ENCODE measurements around the gene CDKN2D.

CDKN2D gene

DNA sequence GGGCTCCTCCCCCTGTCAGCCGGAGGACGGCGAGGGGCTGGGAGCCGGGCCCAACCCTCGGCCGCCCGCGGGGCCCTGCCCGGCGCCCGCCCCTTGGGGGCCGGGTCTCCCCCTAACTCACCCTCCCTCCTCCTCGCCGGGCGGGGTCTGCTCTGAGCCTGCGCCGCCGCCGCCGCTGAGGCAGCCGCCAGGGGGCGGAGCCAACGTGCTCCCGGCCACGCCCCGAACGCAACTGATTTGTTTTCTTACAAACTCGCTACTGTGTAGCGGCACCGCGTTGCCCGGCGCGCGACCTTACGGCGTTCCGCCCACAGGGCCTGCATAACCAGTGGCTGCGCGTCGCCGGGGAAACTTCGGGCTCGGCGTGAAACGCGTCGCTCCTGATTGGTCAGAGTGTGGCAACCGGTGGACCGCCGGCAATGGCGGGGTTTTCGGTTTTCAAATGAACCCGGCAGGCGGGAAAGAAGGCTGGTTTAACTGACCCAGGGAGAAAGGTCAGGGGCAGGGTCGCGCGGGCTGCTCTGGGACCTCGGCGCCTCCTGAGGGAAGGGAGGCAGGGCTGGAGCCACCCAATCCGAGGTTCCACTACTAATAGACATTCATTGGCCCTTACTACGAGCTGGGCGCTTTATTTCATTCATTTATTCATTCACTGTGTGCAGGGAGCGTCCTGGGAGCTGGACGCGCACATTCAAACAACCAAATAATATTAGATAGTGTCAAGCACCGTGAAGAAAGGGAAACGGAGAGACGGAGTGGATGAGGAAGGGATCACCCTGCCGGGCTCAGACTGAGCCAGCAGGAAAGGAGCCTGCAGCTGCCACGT, at the start of gene CDKN2D:
Gene CDKN2D, minus strand, starts transcription at position 154 of the 826 bp plus-strand sequence. CDS start 326 bp downstream, outside the sequence.
- peak; percentile 99 for DNase-seq (ENCODE audit: low read depth)

DNA sequence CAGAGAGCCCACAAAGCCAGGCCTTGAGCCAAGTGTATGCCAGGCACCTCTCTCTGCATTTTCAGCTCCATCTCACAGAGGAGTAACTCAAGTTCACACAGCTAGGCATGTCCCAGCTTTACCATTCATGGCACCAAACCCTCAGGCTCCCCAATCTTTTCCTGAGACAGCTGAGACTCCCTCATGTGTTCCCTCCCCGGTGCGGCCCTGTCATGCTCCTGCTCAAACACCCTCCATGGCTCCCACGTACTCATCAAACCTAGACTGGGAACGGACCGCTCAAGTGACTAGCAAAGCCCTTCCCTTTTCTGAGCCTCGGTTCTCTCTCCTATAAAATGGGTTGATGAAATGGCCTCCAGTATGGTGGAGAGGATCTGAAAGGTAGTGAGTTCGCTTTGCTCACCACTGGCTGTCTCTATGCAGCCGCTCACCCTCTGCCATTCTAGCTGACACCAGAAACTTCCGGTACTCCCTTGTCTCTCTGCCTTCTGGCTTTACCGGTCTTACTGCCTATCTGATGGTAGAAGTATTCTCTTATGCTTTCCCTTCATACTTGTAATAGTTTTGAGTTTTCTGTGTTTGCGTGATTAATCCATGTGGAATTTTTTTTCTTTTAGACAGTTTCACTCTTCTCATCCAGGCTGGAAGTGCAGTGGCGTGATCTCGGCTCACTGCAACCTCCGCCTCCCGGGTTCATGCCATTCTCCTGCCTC, 48.8 kb upstream of the CDKN2D start:
- peak; percentile 66 for DNase-seq (ENCODE audit: low read depth)

DNA sequence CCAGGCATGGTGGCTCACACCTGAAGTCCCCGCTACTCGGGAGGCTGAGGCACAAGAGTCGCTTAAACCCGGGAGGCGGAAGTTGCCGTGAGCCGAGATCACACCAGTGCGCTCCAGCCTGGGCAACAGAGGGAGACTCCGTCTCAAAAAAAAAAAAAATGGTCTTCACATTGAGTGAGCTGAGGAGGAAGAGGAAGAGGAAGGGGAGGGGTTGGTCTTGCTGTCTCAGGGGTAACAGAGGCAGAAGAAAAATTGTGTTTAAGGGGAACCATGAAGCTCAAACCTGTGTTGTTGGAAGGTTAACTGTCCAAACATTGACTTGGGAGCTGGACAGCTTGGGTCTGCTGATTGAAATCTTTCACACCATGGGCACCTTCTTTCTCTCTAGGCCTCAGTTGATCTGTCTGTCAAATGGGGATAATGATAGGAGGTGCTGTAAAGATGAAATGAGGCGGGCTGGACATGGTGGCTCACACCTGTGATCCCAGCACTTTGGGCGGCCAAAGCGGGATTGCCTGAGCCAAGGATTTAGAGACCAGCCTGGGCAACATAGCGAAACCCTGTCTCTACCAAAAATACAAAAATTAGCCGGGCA, 46.7 kb upstream of the CDKN2D start:
- DNase-seq (ENCODE audit: low read depth), result no peak

DNA sequence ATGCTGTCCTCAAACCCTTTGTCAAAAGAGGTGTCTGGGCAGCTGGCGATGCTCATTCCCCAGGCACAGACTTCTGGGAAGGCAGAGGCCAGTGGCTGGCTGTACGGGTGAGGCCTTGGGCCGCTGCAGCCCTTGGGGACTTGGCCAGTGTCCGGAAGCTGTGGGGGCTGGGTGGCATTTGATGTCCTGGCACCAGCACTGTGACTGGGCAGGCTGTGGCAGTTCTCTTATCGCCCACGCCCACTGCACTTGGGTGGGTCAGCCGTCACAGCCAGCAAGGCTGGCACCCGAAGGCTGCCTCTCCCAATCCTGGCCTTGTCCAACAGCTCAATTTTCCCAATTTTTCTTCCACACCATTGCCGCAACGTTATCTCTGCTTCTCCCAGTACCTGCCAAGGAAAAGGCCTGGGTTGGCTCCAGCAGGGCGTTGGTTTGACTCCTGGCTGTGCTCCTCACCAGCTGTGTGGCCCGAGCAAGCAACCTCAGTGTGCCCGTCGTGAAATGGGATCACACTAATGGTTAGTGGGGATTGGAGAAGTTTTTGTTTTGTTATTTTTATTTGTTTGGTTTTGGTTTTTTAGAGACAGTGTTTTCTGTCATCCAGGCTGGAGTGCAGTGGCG, 43.8 kb upstream of the CDKN2D start:
- no peak for DNase-seq (ENCODE audit: low read depth)

DNA sequence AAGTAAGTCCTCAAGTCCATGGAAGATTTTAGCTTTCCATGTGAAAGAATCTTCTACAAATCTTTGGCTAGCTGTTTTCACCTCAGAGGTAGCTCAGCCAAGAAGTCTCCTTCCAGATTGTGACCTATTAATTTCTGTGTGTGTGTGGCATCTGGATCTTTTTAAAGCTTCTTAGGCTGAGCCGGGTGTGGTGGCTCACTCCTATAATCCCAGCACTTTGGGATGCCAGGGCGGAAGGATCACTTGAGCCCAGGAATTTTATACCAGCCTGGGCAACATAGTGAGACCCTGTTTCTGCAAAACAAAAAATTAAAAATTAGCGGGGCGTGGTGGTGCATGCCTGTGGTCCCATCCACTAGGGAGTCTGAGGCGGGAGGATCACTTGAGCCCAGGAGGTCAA, 43.1 kb upstream of the CDKN2D start:
- no peak for DNase-seq (ENCODE audit: low read depth)

DNA sequence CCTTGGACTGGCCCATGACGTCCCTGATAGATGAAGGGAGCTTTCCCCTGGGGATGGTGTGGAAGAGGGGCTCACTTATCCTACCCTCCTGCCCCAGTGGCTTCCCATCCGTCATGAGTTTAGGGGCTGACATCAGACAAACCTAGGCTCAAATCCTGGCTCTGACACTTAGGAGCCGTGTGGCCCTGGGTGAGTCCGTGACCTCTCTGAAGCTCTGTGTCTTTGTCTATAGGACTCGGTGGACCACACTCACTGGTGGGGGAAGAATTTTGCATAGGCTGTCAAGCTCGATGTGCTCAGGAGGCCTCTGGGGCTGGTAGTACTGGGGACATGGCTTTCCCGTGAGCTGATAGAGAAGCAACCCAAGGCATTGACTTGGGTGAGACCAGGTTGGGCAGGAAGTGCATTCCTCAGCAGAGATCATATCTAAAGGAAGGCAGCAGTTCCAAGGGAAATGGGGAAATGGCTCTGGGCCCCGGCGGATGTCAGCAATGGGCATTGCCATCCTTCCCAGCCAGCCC, 35.7 kb upstream of the CDKN2D start:
- DNase-seq (ENCODE audit: low read depth), result no peak

DNA sequence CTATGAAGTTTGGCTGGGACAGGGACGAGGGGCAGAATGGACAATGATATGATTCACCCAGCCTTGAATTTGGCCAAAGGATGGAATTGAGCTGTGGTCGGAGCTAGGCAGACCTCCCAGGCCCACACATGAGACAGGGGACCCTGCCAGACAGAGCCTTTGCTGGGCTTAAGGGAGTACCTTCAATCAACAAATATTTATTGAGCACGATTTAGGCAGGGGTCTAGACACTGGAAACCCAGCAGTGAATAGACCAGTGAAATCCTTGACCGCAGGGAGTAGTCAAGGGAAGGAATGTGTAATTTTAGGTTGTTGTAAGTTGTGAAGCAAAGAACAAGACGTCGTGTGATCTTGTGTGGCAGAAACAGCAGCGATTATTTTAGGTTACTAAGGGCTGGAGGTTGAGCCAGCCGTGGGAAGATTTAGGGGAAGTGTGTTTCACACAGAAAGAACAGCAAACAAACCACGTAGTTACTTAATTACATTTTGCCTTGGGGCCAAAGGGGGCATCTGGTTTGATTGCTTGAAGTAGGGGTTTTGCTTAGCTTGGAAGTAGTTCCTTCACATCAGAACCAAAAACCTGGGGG, 35.2 kb upstream of the CDKN2D start:
- DNase-seq (ENCODE audit: low read depth), result no peak

GRCh38 chr19:10603084-10603872, 34.5 kb upstream of the CDKN2D start:
- no peak for DNase-seq (ENCODE audit: low read depth)

- DNase-seq (ENCODE audit: low read depth), result peak; percentile 39
Observed at GRCh38 chr19:10602330-10603083, 33.7 kb upstream of the CDKN2D start.

DNA sequence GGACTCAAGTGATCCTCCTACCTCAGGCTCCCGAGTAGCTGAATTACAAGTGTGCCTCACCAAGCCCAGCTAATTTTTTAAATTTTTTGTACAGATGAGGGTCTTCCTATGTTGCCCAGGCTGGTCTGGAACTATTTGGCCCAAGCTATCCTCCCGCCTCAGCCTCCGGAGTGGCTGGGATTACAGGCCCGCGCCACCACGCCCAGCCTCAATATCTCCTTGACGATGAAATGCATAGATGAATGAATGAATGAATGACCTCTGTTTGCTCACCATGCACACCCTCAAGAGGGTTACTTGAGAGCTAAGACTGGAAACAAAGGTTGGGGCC, 33.2 kb upstream of the CDKN2D start:
- no peak for DNase-seq (ENCODE audit: low read depth)

DNA sequence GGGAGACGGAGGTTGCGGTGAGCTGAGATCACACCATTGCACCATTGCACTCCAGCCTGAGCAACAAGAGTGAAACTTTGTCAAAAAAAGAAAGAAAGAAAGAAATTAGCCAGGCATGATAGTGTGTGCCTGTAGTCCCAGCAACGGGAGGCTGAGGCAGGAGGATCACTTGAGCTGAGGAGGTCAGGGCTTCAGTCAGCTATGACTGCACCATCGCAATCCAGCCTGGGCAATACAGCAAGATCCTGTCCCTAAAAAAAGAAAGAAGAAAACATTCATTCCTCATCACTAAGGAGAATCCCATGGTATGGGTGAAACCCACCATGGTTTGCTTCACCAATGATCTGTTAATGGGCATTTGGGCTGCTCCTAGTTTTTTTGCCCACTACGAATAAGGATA, 31.4 kb upstream of the CDKN2D start:
- DNase-seq (ENCODE audit: low read depth), result no peak

GRCh38 chr19:10593820-10594637, 25.2 kb upstream of the CDKN2D start:
- DNase-seq (ENCODE audit: low read depth), result no peak

GRCh38 chr19:10593148-10593547, 24.4 kb upstream of the CDKN2D start:
- DNase-seq (ENCODE audit: low read depth), result no peak

- no peak for DNase-seq (ENCODE audit: low read depth)
Observed at GRCh38 chr19:10587839-10588150, 19.0 kb upstream of the CDKN2D start.

DNA sequence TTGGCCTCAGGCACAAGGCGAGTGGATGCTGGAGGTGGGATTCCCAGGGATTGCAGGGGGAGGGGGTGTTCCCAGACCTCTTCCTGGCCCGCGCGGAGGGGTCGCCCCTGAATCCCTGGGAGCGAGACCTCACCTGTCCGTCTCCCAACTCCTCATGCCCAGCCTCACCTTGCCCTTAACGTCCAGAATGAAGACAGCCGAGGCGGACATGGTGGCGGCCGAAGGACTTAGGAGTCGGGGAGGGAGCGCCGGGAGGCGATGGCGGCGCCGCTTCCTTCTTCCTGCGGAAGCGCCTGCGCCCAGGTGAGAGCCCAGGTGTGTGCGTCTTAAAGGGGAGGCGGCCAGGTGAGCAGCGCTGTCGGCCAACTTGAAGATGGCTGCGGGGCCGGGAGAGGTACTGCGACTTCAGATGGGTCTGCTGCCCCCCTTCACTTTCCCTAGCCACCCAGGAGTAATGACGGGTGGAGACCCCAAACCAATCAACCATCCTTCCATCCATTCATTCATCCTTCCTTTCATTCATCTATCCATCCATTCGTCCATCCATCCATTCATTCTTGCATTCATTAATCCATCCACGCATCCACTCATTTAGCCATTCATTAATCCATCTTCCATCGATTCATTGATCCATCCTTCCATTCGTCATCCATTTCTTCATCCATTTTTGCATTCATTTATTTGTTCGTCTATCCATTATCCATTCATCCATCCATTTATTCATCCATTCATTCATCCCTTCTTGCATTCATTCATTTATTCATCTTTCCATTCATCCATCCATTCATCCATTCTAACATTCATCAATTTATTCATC, 18.5 kb upstream of the CDKN2D start, which contains the start of gene AP1M2:
Gene AP1M2, minus strand, starts transcription at position 291 of the 817 bp plus-strand sequence. Its CDS starts 81 bp downstream, at position 210.
- no peak for DNase-seq (ENCODE audit: low read depth)

DNA sequence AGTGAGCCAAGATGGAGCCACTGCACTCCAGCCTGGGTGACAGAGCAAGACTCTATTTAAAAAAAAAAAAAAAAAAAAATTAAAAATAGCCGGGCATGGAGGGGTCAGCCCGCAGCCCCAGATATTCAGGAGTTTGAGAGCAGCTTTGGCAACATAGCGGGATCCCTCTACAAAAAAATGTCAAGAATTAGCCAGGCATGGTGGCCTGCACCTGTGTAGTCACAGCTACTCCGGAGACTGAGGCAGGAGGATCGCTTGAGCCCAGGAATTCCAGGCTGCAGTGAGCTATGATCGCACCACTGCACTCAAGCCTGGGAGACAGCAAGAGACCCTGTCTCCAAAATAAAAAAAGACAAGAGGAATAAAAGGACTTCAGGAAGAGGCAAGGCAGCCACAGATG, 17.6 kb upstream of the CDKN2D start:
- no peak for DNase-seq (ENCODE audit: low read depth)

GRCh38 chr19:10583036-10583776, 14.4 kb upstream of the CDKN2D start:
- no peak for DNase-seq (ENCODE audit: low read depth)

GRCh38 chr19:10582091-10582490, 13.3 kb upstream of the CDKN2D start:
- DNase-seq (ENCODE audit: low read depth), result no peak
